BE2C (cell line): ENCODE data around the gene TMEM63B.
"Not testable (repeated sequence)": the region's sequence is repeated elsewhere in the genome, so short reads cannot be mapped to it uniquely, and the experiment has no call there.

ENCODE experiments used
- DNase-seq: peaks from one replicate; pipeline ENCODE4 v3.0.0-alpha.2; 2020
- H3K27me3 ChIP-seq: fragments of 250-450 bp; sonication (Bioruptor Pico); 2 replicates; pipeline ENCODE4 v1.5.1; 2020; ENCODE audit warnings: mild to moderate bottlenecking
- H3K36me3 ChIP-seq: fragments of 250-450 bp; sonication (Bioruptor Pico); 2 replicates; pipeline ENCODE4 v1.5.1; 2020; ENCODE audit warnings: mild to moderate bottlenecking
- H3K4me1 ChIP-seq: fragments of 250-450 bp; sonication (Bioruptor Pico); 2 replicates; pipeline ENCODE4 v1.5.1; 2020
- H3K4me3 ChIP-seq: 2 replicates; pipeline ENCODE4 v1.5.1; 2011; ENCODE audit warnings: low read depth, low read length
- H3K9me3 ChIP-seq: fragments of 250-450 bp; sonication (Bioruptor Pico); 2 replicates; pipeline ENCODE4 v1.5.1; 2020
- TF ChIP-seq, protein P1 (sequence below): IDR thresholded peaks from 2 replicates; pipeline ENCODE4 v1.5.1; 2012; ENCODE audit warnings: mild to moderate bottlenecking, low read depth, low read length

TMEM63B gene

GRCh38 chr6:44193307-44193910, 66.1 kb downstream of the TMEM63B start:
- DNase-seq: no peak
- H3K27me3 ChIP-seq: no peaks in the 10 kb centered on the region
- no peaks in the 10 kb centered on the region for H3K9me3 ChIP-seq
- no peaks in the 10 kb centered on the region for H3K4me1 ChIP-seq
- no peaks in the 10 kb centered on the region for H3K36me3 ChIP-seq
- TF ChIP-seq, protein P1, sequence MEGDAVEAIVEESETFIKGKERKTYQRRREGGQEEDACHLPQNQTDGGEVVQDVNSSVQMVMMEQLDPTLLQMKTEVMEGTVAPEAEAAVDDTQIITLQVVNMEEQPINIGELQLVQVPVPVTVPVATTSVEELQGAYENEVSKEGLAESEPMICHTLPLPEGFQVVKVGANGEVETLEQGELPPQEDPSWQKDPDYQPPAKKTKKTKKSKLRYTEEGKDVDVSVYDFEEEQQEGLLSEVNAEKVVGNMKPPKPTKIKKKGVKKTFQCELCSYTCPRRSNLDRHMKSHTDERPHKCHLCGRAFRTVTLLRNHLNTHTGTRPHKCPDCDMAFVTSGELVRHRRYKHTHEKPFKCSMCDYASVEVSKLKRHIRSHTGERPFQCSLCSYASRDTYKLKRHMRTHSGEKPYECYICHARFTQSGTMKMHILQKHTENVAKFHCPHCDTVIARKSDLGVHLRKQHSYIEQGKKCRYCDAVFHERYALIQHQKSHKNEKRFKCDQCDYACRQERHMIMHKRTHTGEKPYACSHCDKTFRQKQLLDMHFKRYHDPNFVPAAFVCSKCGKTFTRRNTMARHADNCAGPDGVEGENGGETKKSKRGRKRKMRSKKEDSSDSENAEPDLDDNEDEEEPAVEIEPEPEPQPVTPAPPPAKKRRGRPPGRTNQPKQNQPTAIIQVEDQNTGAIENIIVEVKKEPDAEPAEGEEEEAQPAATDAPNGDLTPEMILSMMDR: no peak
- H3K4me3 ChIP-seq: no peak overlapping the region

GRCh38 chr6:44194326-44194725, 67.0 kb downstream of the TMEM63B start:
- Histone ChIP-seq H3K4me3 (no peak overlapping the region), H3K36me3 (no peaks in the 10 kb centered on the region), H3K4me1 (no peaks in the 10 kb centered on the region), H3K27me3 (no peaks in the 10 kb centered on the region), H3K9me3 (no peaks in the 10 kb centered on the region)
- no peak for DNase-seq
- TF ChIP-seq, protein P1: no peak

DNA sequence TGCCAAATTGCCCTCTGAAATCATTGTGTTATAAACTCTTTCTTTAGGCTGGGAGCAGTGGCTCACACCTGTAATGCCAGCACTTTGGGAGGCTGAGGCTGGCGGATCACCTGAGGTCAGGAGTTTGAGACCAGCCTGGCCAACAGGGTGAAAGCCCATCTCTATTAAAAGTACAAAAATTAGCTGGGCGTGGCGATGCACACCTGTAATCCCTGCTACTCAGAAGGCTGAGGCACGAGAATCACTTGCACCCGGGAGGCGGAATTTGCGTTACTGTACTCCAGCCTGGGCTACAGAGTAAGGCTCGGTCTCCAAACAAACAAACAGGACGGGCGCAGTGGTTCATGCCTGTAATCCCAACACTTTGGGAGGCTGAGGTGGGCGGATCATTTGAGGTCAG, 69.0 kb downstream of the TMEM63B start:
- H3K36me3 ChIP-seq, DNase-seq, H3K4me1 ChIP-seq, H3K9me3 ChIP-seq, H3K27me3 ChIP-seq, H3K4me3 ChIP-seq: not testable (repeated sequence)

- Histone ChIP-seq H3K4me1 (no peaks in the 10 kb centered on the region), H3K9me3 (no peaks in the 10 kb centered on the region), H3K27me3 (no peaks in the 10 kb centered on the region), H3K4me3 (no peak overlapping the region), H3K36me3 (no peaks in the 10 kb centered on the region)
- no peak for DNase-seq
- TF ChIP-seq, protein P1: no peak
Measured at GRCh38 chr6:44198684-44199083, 71.3 kb downstream of the TMEM63B start.

GRCh38 chr6:44199883-44200282, 72.5 kb downstream of the TMEM63B start:
- no peak for DNase-seq
- Histone ChIP-seq H3K27me3 (no peaks in the 10 kb centered on the region), H3K4me1 (no peaks in the 10 kb centered on the region), H3K4me3 (no peak overlapping the region), H3K36me3 (no peaks in the 10 kb centered on the region), H3K9me3 (no peaks in the 10 kb centered on the region)
- TF ChIP-seq, protein P1: no peak

- DNase-seq: no peak
- no peaks in the 10 kb centered on the region for H3K9me3 ChIP-seq
Measured at GRCh38 chr6:44201200-44201599, 73.8 kb downstream of the TMEM63B start.

More at GRCh38 chr6:44201200-44201599, 73.8 kb downstream of the TMEM63B start:
- Histone ChIP-seq H3K27me3 (no peaks in the 10 kb centered on the region), H3K4me1 (no peaks in the 10 kb centered on the region), H3K4me3 (no peak overlapping the region), H3K36me3 (no peaks in the 10 kb centered on the region)
- TF ChIP-seq, protein P1: no peak
